Activated T-helper 1 cell treated with anti-CD3 and anti-CD28 coated beads, Interleukin-2, amount 50 U/mL, for 16 hours (primary cell): ENCODE data around the gene FAM216A.
A peak's percentile ranks its signal among the peaks of the same experiment; 100 is the strongest.
"Not testable (repeated sequence)": the region's sequence is repeated elsewhere in the genome, so short reads cannot be mapped to it uniquely, and the experiment has no call there.

Experiments
- DNase-seq, 2 donors: peaks; one replicate each; pipeline ENCODE4 v3.0.0-alpha.2; 2020; ENCODE audit warnings: low read depth in 1 of 2, low spot score in 1 of 2

The FAM216A gene

DNA sequence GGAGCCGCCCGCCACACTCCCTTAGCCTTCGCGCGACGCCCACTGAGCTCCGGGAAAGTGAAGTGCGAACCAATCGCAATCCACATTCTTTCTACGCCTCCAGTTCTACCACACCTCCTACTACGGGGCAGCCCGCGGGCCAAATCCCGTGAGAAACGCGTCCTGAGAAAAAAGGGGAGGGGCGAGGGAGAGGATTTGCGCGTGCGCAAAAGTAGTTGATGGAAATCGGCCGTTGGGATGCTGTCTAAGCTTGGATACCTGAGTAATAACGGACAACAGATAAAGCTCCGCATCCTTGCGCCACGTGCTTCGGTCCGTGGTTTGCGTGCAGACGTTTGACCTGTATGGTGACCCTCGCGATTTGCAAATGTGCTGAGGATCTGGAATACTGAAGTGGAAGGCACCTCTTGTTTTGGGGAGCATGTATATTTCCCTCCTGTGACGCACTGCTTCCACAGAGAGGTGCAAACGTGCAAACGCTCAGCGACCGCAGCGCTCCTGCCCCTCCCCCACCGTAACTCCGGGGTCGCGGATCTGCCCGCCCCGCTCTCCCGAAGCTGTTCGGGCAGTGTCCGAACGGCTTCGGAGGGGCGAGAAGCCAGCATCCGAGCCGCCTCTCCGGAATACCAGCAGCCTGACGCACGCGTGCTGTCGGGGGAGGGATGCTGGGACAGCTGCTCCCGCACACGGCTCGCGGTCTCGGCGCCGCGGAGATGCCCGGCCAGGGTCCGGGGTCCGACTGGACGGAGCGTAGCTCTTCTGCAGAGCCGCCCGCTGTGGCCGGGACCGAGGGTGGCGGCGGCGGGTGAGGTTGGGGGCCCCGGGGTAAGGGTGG, at the start of gene FAM216A, which contains the start of gene GPN3:
FAM216A (plus strand) TSS at position 632 of the 835 bp plus-strand sequence; CDS start at position 663, 31 bp downstream.
GPN3 (minus strand) TSS at position 44 of the 835 bp plus-strand sequence. CDS start 54 bp downstream, outside the sequence.
- DNase-seq, result peak; percentile 86 to 92

- DNase-seq, result not testable (repeated sequence)
These were observed 48.0 kb upstream of the FAM216A start for GRCh38 chr12:110420644-110421043.

DNA sequence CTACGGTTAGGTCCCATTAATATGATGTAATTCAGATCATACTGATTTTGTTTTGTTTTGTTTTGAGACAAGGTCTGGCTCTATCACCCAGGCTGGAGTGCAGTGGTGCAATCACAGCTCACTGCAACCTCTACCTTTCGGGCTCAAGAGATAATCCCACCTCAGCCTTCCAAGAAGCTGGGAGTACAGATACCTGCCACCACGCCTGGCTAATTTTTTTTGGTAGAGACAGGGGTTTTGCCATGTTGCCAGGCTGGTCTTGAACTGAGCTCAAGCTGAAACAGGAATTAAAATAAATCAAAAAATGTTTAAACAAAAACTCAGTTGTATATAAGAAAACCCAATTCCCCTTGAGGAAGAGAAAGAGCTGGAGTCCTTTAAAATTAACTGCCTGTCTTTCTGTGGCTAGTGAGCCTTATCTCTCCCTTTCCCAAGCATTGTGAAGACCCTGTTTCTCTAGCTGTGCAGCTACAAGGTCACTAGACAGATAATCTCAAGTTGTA, 47.4 kb upstream of the FAM216A start:
- DNase-seq, result no peak

DNA sequence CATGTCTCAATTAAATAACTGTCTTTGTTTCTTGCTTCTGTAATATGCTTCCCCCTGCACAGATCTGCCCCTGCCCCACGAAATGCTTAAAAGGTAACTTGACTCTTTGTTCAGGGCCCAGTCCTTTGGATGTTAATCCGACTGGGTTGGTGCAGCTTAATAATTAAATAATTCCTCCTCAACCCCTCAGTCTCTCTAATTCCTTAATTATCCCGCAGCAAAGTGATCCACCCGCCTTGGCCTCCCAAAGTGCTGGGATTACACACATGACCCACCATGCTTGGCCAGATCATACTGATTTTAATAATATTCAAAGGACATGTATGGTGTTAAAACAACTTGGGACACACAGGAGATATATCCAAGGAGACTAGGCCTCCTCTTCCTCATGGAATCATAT, 46.9 kb upstream of the FAM216A start:
- DNase-seq, result no peak

- no peak for DNase-seq
These were observed 44.4 kb upstream of the FAM216A start for GRCh38 chr12:110424237-110424636.

GRCh38 chr12:110426406-110426805, 42.2 kb upstream of the FAM216A start:
- DNase-seq, result no peak

- DNase-seq, result not testable (repeated sequence)
These were observed 39.0 kb upstream of the FAM216A start for GRCh38 chr12:110429676-110430075.

- DNase-seq, result no peak
These were observed 36.6 kb upstream of the FAM216A start for GRCh38 chr12:110431957-110432587.

DNA sequence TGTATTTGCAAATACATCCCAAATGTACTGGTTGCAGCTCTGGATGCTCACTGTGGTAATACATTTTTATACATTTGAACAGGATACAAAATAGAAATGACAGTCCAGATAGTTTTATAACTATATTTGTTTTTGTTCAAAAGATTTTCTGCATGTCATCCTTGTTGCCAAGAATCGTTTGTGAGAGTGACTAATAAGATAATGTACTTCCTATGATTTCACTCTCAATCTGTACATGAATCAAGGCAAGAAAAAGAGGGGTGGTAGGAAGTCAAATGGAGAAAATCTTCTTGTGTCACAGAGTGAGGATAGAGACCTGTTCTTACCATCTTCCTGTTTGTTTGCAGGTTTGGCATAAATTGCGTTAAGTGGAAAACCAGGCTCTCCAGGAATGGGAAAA, 32.4 kb upstream of the FAM216A start:
- no peak for DNase-seq

DNA sequence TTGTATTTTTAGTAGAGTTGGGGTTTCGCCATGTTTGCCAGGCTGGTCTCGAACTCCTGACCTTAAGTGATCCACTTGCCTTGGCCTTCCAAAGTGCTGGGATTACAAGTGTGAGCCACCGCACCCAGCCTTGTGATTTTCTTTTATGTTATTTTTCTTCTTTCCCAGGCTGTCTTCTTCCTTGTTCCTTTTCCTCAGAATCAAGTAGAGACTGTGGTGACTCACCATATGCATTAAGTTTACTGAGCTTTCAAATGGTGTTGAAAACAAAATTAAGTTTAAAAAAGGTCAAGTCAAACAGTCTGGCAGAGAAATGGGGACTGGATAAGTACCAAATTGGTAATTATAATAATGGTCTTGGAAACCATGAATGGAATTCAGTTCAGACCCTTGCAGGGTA, 24.2 kb upstream of the FAM216A start:
- DNase-seq, result no peak

- DNase-seq, result peak; percentile 90
These were observed 18.7 kb upstream of the FAM216A start, which contains the start of gene ARPC3 for GRCh38 chr12:110449799-110450497. Gene ARPC3 (minus strand): TSS chr12:110450337. CDS start chr12:110450260, 77 bp downstream.

- DNase-seq, result no peak
These were observed 17.4 kb upstream of the FAM216A start for GRCh38 chr12:110451263-110451662.

GRCh38 chr12:110453569-110454296, 14.9 kb upstream of the FAM216A start:
- DNase-seq, result no peak

DNA sequence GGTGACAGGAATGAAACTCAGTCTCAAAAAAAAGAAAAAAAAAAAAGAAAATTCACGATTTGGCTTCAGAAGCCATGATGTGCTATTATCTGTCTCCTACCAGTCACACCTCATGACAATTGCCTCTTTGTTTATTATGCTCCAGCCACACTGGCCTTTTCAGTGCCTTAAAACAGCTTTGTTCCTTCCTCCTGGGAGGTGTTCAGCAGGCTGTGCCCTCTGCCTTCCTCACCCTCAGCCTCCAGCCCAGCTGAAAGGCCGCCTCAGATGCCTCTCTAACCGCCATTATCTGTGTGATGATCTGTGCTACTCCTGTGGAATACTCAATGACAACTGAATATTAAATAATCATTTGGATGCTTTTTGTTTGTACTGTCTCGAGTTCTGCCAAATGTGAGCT, 9.9 kb upstream of the FAM216A start:
- no peak for DNase-seq

DNA sequence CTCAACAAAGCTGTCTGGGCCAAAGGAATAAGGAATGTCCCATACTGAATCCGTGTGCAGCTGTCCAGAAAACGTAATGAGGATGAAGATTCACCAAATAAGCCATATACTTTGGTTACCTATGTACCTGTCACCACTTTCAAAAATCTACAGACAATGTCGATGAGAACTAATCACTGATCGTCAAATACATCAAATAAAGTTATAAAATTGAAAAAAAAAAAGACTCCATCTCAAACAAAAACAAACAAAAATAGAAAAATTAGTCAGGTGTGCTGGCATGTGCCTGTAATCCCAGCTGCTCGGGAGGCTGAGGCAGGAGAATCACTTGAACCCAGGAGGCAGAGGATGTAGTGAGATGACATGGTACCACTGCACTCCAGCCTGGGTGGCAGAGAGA, 7.5 kb upstream of the FAM216A start:
- not testable (repeated sequence) for DNase-seq

GRCh38 chr12:110465024-110465423, 3.6 kb upstream of the FAM216A start:
- DNase-seq, result no peak

DNA sequence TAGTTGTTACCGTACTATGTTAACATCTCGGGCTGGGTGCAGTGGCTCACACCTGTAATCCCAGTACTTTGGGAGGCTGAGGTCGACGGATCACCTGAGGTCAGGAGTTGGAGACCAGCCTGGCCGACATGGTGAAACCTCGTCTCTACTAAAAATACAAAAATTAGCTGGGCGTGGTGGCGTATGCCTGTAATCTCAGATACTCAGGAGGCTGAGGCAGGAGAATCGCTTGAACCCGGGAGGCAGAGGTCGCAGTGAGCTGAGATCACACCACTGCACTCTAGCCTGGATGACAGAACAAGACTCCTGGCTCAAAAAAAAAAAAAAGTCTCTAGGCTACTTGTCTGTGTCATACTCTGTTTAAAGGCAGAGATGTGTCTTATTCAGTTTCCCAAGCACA, 2.9 kb upstream of the FAM216A start:
- not testable (repeated sequence) for DNase-seq

GRCh38 chr12:110466791-110467190, 1.9 kb upstream of the FAM216A start:
- DNase-seq, result no peak

GRCh38 chr12:110467847-110468213, 815 bp upstream of the FAM216A start:
- no peak for DNase-seq

DNA sequence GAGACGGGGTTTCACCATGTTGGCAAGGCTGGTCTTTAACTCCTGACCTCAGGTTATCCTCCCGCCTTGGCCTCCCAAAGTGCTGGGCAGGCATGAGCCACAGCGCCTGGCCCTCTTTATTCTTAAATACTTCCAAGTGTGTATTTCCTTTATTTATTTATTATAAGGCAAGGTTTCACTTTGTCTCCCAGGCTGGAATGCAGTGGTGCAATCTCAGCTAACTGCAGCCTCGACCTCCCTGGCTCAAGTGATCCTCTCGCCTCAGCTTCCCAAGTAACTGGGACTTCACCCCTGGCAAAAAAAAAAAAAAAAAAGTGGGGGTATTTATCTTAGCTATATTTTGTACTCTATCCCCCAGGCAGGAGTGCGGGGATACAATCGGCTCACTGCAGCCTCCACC, 6.8 kb downstream of the FAM216A start:
- DNase-seq, result no peak
